GM19463 (cell line): ENCODE measurements around the gene NUPR2.
"Not testable (repeated sequence)": the region's sequence is repeated elsewhere in the genome, so short reads cannot be mapped to it uniquely, and the experiment has no call there.

Experiments used
- ATAC-seq: cut with Tn5 transposase; IDR thresholded peaks from one replicate; pipeline ENCODE4 v1.9.1; 2021; ENCODE audit warnings: mild to moderate bottlenecking, moderate library complexity; ENCODE audit not compliant: unreplicated experiment

NUPR2 gene

DNA sequence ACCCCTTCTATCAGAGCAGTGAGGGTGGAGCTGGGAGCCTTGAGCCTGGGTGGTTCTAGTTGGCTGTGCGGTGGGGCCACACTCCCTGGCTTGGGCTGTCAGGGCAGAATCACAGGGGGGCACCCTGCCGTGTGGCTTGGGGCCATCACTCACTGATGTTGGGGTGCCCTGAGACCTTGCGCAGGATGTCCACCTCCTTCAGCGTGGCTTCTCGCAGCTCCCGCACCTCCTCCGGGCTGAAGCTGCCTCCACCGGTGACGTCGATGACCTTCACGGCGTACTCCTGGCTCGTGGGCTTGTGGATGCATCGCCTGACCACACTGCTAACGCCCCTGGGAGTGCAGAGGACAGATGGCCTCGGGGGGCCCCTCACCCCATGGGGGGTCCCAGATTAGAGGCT is 28.8 kb downstream of the NUPR2 start:
- no peak for ATAC-seq

DNA sequence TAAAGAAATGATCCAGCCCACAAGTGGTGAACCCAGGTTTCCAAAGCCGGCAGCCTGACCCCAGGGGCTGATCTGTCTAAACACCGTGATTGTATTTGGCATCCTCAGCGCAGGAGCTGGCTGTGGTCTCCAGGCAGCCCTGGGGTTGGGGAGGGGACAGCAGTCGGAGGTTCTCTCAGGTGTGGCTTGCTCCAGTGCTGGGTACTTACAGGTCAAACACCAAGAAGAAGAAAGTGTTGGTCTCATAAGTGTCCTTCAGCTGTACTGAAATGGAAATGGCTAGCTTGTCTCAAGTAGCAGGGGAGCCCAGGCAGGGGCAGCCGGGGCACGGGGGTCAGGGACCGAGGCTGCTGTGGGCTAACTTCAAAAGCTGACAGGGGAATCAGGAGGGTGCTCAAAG is 29.5 kb downstream of the NUPR2 start:
- ATAC-seq: no peak

DNA sequence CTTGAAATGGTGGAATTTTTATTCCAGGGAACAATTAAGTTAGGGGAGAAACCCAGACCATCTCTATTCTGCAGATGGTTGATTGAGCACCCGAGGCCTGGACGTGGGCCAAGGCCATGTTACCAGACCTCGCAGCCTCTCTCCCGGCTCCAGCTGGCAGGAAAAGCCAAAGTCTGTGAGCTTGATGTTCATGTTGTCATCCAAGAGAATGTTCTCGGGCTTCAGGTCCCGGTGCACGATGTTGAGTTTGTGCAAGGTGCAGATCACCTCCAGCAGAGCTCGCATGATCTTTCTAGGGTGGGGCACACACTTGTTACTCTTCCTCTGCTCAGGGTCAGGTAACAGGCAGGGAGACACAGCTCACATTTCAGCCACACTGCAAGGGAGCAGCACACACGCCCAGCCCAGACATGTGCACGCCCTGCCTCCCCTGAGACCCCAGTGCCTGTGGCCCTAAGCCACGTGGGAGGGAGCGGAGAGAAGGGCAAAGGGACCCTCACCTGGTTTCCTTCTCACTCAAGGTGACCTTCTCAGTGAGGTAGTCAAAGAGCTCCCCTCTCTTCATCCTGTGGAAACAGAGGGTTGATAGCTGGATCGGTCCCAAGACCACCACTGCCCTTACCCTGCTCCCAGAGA is 32.9 kb downstream of the NUPR2 start:
- ATAC-seq: no peak

DNA sequence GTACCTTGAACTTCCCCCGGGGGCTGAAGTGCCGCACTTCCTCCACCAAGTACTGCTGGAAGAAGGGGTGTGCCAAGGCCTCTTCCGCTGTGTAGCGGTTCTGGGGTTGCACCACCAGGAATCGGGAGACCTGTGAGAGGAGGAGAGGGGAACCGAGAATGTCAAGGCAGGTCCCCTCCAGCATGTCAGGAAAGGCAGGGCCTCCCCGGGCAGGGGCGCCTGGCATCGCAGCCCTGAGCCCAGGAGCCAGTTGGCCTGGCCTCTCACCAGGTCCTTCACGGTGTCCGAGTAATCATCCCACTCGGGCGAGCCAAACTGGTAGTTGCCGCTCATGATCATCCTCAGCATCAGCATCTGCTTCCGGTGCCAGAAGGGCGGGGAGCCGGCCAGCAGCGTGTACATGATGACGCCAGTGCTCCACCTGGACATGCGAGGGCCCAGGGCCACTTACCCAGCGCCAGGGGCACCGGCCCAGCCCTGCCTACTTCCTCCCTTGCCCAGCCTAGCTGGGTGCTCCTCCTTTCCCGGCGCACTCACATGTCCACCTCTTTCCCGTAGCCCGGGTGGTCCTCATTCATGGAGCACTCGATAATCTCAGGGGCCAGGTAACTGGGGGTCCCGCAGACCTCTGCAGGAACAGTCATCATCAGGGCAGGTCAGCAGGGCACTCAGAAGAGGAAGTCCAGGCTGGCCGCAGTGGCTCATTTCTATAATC is 34.4 kb downstream of the NUPR2 start:
- no peak for ATAC-seq

DNA sequence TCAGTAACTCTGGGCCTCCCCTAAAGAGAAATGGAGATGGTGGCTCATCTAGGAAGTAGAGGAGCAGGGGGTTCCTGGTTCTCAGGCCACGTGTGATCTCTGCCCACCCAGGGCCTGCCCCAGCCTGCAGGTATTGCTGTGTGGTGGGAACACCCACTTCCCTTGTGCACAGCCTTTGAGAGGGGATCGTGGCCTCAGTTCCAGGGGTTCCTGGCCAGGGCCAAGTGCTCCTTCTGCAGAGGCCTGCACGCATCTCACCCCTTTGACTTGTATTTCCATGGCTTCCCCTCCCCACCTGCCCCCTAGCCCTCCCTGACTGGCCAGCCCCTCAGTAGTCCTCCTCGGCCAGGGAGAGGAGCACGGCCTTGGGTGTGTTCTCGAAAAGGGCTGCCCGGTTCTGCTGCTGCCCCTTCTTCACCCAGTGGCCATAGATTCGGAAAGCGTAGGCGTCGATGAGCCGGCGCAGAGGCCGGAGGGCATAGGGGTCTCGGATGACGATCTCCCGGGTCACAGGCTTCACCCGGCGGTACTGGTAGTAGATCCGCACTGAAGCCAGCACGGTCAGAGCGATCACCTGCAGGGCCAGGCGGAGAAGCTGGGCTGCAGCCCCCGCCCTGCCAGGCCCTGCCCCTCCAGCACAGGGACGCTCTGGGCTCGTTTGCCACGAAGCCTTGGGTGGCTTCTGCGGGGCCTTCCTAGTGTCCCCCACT is 35.3 kb downstream of the NUPR2 start:
- not testable (repeated sequence) for ATAC-seq

DNA sequence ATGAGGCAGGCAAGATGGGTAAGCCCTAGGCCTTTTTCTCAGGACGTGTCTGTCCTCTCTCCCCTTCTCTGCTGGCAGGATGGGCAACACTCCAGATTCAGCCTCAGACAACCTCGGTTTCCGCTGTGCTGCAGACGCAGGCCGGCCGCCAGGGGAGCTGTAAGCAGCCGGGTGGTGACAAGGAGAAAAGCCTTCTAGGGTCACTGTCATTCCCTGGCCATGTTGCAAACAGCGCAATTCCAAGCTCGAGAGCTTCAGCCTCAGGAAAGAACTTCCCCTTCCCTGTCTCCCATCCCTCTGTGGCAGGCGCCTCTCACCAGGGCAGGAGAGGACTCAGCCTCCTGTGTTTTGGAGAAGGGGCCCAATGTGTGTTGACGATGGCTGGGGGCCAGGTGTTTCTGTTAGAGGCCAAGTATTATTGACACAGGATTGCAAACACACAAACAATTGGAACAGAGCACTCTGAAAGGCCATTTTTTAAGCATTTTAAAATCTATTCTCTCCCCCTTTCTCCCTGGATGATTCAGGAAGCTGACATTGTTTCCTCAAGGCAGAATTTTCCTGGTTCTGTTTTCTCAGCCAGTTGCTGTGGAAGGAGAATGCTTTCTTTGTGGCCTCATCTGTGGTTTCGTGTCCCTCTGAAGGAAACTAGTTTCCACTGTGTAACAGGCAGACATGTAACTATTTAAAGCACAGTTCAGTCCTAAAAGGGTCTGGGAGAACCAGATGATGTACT is 36.6 kb downstream of the NUPR2 start:
- no peak for ATAC-seq

DNA sequence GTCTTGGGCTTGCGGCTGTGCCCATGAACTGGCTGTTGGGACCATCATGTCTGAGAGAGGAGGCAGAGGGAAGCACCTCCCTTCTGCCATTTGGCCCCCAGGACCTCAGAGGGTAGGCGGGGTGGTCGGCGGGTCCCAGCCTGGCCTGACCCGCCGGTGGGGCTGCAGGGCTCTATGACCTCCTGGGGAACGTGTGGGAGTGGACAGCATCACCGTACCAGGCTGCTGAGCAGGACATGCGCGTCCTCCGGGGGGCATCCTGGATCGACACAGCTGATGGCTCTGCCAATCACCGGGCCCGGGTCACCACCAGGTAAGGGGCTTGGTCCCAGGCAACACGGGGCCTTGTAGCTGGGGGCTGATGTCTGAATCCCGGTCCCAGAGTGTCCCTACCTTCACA is 38.0 kb downstream of the NUPR2 start:
- no peak for ATAC-seq

DNA sequence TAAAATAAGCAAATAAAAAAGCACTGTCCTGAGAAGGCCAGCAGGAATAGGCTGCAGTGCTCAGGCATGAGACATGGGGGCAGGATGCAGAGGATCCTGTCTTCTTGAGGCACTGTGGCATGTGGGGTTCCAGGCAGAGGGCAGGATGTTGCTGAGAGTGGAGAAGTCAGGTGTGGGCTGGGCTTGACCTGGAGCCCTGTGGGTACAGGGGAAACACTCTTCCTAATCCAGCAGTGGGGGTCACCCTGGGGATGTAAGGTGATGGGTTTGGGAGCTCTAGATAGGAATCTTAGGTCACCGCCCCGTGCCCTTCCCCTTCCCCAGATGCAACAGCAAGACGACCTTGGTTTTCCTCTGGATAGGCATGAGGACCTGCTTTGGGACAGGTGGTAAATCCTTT is 38.5 kb downstream of the NUPR2 start:
- ATAC-seq: no peak

DNA sequence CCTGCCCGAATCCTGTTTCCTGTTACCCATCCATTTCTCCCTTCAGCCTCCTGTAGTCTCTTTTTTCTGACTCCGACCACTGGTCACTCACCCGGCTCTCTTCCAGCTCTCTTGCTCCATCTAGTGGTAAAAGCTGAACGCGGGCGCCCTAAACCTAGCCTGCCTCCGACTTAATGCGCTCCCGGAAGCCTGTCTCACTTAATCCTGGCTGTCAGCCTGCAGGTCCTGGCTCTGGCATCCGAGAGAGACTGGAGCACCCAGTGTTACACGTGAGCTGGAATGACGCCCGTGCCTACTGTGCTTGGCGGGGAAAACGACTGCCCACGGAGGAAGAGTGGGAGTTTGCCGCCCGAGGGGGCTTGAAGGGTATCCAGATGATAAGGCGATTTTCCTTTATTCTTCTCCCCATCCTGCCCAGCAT is 41.8 kb downstream of the NUPR2 start:
- peak; percentile 98 for ATAC-seq

DNA sequence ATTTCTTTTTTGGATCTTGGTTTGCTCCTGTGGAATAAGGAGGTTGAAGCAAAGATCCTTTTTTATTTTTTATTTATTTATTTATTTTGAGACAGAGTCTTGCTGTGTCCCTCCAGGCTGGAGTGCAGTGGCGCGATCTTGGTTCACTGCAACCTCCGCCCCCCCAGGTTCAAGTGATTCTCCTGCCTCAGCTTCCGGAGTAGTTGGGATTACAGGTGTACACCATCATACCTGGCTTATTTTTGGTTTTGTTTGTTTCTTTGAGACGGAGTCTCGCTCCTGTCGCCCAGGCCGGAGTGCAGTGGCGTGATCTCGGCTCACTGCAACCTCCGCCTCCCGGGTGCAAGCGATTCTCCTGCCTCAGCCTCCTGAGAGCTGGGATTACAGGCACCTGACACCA is 49.8 kb downstream of the NUPR2 start:
- ATAC-seq: not testable (repeated sequence)
